Stimulated activated CD8-positive, alpha-beta memory T cell treated with anti-CD3 and anti-CD28 coated beads, Interleukin-2, amount 100 ng/mL, for 48 hours (primary cell): Measurements from ENCODE around the gene SMPD4.
"Not testable (repeated sequence)": the region's sequence is repeated elsewhere in the genome, so short reads cannot be mapped to it uniquely, and the experiment has no call there.

Experiments
- DNase-seq, 2 donors: peaks; one replicate each; pipeline ENCODE4 v3.0.0-alpha.2; 2020; ENCODE audit warnings: low read depth in 2 of 2

The SMPD4 gene

DNA sequence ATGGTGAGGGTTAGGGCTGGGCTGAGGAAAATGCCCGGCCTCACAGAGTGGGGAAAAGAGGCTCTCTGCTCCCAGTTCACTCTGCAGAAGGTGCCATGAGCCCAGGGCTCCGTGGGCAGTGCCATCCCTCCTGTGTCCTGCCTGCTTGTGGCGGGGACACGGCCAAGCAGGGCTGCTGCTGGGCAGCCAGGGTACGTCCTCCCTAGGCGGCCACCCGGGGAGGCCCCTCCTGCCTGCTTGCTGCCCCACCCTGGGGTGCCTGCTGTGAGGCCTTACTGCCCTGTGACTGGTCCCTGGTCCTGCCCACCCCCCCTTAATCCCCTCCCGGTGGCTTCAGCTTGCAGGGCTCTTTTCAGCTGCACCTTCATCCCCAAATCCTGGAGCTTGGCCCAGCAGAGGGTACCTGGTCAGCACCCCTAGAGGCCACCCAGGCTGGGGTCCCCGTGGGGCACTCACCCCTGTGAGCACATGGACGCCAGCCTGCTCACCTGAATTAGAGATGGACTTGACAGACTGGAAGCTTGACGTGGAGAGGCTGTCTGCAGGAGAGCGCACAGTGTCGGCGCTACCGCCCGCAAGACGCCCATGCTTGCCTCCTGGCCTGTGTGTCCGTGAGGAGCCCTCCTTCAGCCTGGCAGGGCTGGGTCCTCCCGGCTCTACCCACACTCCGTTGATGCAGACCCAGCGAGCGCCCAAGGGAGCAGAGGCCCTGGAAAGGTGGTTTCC, 39.6 kb downstream of the SMPD4 start:
- DNase-seq = not testable (repeated sequence)

DNA sequence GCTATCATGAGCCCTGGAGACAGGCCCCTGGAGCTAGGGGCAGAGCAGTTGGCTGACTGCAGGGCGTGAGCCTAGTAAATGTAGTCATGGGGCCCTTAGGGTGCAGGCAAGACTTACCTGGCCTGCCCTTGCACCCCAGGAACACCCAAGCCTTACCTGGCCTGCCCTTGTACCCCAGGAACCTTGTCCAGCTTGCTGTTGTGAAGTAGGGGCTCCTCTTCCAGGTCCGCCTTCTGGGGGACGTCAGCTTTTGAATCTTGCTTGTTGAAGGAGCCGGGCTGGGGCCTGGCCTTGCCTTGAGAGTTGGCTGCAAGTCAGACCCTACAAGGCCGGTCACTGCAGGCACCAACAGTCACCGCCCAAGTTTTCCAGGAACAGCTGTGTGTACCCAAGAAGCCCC, 40.4 kb downstream of the SMPD4 start:
- DNase-seq = not testable (repeated sequence)

DNA sequence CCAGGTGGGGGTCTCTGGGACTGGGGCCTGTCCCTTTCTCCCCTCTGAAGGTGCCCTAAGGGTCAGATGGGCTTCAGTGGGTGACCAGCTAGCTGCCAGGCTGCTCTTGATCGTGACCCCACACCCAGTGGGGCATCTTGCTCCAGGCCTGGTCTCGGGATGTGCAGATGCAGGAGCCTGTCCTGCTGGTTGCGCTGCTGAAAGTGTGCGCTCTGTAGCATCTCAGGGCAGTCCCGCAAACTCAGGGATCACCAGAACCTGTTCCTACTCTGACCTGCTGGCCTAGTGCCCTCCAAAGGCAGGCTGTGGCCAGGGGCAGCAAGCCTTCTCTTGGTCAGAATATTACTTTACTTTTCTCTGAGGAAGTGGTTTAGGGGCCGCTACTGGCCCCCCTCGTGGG, 40.9 kb downstream of the SMPD4 start:
- not testable (repeated sequence) for DNase-seq

DNA sequence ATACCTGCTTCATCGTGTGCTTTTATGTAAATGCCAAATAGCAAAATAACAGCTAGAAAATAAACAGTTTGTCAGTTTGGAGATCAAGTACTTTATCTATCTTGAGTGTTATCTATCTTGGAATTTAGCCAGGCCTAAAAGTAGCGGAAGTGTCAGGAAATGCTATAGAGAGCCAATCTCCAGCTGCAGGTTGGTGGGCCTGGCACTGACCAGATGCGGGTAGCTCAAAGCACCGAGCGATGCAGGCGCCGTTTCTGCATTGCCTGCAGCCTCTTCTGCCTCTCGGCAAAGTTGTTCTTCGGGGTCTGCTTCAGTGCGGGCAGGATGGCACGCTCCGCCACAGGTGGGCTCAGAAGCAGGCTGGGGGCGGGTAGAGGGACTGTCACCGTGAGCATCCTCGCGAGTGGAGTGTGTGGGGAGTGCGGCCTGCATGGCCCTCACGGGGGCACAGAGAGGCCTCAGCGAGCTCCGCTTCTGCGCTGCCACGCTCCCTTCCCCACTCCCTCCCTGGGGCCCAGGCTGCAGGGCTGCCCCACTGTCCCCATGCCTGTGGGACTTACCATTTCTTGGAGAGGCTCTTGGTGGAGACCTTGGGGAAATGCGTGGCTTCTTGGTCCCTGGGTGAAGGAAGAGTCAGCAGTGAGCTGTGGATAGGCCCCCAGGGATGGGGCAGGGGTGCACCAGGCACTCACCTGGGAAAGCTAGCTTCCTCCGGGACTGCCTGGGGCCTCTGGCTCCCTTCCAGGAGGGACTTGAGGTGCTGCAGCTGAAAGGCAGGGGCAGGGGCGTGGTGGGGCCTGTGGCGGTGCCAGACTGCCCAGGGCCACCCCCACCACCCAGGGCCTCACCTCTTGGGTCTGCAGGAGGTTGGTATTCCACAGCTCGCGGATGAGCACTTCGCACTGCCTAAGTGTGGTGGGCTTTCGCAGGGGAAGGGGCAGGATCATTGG, 41.8 kb downstream of the SMPD4 start:
- not testable (repeated sequence) for DNase-seq

DNA sequence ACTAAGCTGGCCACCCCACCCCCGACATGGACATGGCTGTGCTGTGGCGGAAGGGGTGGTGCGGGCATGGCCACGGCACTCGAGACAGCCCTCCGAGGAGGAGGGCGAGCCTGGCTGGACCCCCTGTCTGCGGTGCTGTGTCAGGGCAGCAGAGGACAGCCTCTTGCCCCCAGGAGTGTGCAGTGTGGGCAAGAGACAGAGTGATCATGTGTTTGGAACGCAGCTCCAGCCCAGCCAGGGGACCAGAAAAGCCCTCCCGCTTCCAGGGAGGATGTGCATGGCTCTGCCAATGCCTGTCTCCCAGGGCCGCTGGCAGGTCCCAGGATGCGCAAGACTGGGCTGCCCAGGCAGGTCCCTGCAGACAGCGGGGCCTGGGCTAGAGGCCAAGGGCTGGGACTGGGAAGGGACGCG, 42.6 kb downstream of the SMPD4 start:
- not testable (repeated sequence) for DNase-seq

DNA sequence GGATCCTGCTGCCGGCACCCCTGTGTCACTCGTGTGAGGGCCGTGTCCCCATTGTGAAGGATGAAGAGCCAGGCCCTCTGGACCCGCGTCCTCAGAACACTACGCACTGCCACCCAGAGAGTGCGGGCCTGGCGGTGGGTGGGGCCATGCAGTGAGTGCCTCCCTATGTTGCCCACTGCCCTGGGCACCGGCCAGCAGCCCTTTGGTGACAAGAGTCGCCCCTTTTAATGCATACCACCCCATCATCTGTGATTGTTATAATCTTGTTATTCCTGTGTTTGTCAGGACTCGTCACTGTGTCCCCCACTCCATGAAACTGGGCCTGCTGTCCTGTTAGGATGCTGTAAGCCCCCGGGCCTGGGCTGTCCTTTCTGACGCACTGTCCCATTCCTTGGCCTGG, 43.1 kb downstream of the SMPD4 start:
- not testable (repeated sequence) for DNase-seq

DNA sequence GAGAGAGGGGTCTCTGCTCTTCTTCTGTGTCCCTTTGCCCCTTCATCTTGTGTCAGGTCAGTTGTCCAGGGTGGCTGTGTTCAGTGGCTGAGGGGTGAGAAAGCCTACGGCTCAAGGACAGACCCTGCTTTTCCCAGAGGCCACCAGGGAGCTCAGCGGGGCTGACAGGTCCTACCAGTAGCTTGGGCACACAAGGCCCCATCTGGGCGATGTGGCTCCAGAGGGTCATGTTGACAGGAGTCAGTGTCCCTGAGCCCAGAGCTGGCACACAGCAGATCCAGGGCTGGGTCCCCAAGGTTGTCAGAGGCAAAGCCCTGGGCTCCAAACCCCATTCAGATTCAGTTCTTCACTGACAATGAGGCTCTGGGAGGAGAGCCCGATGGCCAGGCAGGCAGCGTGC, 44.3 kb downstream of the SMPD4 start:
- not testable (repeated sequence) for DNase-seq

DNA sequence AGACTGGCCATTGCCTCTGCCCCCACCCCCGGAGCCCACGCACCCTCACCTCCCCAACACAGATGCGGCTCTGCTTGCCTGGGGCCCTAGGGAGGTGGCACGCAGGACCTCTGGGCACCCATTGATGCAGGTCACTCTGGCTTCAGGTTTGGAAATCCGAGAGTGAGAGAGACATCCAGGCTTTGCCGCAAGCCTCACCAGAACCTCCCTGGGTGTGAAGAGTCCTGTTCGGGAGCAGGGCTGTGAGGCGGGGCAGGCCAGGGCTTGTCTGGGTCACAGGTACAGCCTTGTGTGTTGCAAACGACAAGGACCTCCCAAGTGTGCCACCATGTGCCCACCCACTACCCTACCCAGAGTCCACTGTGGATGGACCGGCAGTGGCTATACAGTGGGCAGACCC, 44.9 kb downstream of the SMPD4 start:
- not testable (repeated sequence) for DNase-seq

DNA sequence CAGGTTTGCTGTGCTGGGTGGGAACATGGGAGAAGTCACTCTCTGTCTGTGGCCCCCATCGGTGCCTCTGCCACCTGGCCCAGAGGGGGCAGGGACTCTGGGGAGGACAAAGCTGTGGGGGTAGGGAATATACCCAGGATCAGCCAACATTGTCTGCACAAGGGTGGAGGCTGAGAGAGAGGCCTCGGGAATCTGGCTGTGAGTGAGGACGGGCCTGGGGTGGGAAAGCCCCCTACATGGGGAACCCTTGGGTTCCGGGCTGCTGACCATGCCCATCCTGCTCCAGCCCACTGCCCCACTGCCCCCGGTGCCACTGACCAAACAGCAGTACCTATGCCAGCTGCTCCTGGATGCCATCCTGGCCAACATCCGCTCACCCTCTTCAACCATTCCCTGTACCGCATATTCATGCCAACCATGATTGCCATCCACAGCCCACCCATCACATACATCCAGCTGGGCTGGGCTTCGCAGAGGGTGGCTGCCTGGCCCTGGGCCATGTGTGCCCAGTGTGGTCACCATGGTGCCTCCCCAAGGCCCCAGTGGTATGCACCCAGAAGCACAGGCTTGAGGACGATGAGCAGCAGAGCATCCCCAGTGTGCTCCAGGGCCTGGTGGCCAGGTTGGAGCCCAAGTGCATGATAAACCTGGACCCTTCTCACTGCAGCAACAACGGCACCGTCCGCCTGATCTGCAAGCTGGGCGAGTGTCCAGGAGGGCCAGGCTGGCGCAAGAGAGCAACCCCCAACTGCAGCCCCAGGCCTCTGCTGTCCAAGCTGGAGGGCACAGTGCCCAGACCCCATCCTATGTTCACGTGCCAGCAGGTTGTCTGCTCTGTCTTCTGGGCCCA, 45.5 kb downstream of the SMPD4 start:
- no peak for DNase-seq

DNA sequence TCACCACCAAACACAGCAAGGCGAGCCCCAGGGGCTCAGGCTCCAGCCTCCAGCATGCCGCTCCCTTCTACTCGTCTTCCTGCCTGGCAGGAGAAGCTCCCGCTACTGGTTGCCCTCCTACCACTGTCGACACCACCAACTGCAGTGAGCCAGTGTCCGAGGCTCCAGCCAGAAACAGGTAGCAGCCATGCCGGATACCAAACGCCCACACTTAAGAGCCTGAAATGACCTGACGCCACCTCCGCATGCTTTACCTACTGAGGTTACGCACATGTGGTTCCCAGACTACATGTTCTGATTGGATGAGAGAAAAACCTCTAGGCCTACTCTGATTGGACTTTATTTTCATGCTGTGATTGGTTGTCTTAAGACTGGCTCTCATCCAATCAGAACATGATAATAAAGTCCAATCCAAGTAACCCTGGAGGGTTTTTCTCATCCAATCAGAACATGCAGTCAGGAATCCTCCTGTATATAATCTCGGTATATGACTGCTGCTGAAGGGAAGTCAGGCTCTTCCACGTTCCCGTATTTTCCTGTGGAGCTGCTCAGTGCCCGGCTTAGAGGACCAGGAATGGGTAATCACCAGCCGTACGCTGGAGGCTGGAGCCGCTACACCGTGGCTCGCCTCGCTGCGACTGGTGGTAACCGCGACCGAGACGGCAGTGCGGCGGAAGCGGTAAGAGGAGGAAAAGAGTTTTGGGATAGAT, 52.1 kb downstream of the SMPD4 start, which contains the start of gene POTEF:
POTEF (minus strand) TSS at position 103 of the 710 bp plus-strand sequence. CDS start 8,707 bp downstream, outside the sequence.
- not testable (repeated sequence) for DNase-seq

DNA sequence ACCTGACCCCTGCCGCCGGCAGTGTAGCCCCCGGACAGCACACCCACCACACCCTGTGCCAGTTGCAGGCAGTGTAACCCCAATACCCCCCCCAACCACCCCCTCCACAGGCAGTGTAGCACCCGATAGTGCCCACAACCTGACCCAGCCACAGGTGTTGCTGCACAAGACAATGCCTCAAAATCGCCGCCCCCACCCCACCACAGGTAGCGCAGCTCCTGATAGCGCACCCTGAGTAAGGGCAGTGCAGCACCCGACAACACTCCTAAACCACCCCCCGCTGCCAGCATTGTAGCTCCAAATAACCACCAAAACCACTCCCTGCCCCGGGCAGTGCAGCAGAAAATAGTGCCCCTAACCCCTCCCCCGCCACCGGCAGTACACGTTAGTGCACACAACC, 52.9 kb downstream of the SMPD4 start:
- DNase-seq = not testable (repeated sequence)

DNA sequence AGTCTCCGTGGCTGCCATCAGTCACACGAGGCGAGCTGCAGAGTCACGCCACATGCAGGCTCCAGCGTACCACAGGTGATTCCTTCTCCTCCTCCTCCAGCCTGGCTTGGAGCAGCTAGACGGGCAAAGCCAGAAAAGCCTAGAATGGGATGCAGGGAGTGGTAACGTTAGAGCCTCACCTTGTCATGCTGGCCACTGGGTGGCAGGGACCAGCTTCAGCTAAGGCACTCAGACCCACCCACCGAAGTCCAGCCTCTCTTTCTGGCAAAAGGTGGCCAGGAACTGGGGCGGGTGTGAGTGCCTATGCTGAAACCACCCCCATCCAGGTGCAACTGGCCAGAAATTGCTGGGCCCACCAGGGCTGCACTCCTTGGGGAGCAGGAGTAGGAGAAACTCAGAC, 53.7 kb downstream of the SMPD4 start:
- not testable (repeated sequence) for DNase-seq

DNA sequence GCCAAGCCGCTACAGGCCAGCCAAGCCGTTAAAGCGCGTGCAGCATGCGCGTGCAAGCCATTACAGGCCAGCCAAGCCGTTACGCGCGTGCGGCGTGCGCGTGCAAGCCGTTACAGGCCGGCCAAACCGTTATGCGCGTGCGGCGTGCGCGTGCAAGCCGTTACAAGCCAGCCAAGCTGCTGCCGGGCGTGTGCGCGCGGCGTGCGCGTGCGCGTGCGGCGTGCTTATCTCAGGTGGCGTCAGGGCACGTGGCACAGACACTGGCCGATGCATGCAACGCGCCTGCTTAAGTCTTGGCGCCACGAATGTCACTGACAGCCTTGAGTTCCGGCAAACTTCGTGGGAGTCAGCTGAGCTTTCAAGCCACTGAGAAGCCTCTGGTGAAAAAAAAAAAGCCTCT, 60.5 kb downstream of the SMPD4 start:
- DNase-seq = not testable (repeated sequence)

DNA sequence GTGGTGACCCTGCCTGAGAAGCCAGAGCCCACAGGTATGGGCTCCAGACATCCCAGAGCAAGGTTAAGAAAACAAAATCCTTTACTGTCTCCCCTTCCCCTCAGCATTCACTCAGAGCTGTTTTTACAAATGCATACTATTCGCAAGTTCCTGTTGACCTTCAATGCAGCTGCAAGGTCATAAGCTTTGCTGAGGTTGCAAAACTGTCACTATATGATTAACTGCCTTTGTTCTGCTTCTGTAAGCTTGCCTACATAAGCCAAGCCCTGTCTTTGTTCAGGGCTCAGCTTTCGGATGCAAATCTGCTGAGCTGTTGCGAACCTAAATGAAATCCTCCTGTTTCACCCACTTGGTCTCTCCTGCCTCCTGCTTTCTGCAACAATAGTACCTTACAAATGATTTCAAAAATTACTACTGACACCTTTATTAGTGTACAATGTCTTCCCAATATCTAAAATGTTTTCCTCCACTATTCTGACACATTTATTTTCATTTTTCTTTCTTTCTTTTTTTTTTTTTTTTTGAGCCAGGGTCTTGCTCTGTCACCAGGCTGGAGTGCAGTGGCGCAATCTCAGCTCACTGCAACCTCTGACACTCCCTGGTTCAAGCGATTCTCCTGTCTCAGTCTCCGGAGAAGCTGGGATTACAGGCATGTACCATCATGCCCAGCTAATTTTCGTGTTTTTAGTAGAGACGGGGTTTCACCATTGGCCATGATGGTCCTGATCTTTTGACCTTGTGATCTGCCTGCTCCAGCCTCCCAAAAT, 78.6 kb downstream of the SMPD4 start:
- DNase-seq = not testable (repeated sequence)
